IMR-90 (cell line): ENCODE data around the gene RBM39. TPM values are rescaled to one million over a fixed set of nuclear protein-coding genes. Genes with fewer than 3 reads are reported as not detected.

Experiments
- ATAC-seq: fragments of 200-7000 bp; cut with Tn5 transposase; 2 replicates; pipeline ENCODE4 v1.9.1; 2020; ENCODE audit warnings: low read depth, mild to moderate bottlenecking, moderate library complexity
- BruUV-seq: library from RNA; stranded (reverse); fragments of 400-500 nt; replicated peaks from 2 replicates; lab custom pipeline; 2021; lab: Mats Ljungman, UMichigan
- CTCF ChIA-PET: fragments of 300-600 bp; formaldehyde crosslinking; extraction: SDS; loops from one replicate; lab custom pipeline; 2021; ENCODE audit warnings: antibody characterized with exemption; lab: Yijun Ruan, JAX
- POLR2A ChIA-PET: fragments of 300-600 bp; sonication (Branson Sonifier 250); formaldehyde crosslinking; loops from one replicate; lab custom pipeline; 2022; ENCODE audit warnings: antibody characterized with exemption; ENCODE audit not compliant: unreplicated experiment; lab: Charles Lee
- DNase-seq: peaks from one replicate; pipeline ENCODE4 v3.0.0; 2013
- H2AFZ ChIP-seq: replicated peaks from 2 replicates; pipeline ENCODE3; 2013; ENCODE audit warnings: low read length, mild to moderate bottlenecking; ENCODE audit not compliant: poor library complexity
- H2AK5ac ChIP-seq: 2 replicates; pipeline ENCODE4 v1.6.1; 2013; ENCODE audit warnings: low read depth, low read length, inconsistent platforms
- H2AK9ac ChIP-seq: replicated peaks from 2 replicates; pipeline ENCODE3; 2013; ENCODE audit warnings: mild to moderate bottlenecking, low read depth, low read length, moderate library complexity; ENCODE audit not compliant: poor library complexity
- H2BK120ac ChIP-seq: 2 replicates; pipeline ENCODE4 v1.6.1; 2013; ENCODE audit warnings: low read depth, low read length, inconsistent platforms
- H2BK15ac ChIP-seq: 3 replicates; pipeline ENCODE4 v1.6.1; 2013; ENCODE audit warnings: low read depth, low read length, inconsistent platforms
- H2BK20ac ChIP-seq: 2 replicates; pipeline ENCODE4 v1.6.1; 2013; ENCODE audit warnings: low read depth, mild to moderate bottlenecking, inconsistent platforms, low read length, moderate library complexity
- H2BK5ac ChIP-seq: 2 replicates; pipeline ENCODE4 v1.6.1; 2013; ENCODE audit warnings: mild to moderate bottlenecking, low read depth, low read length, inconsistent platforms; ENCODE audit not compliant: poor library complexity, severe bottlenecking
- H3K14ac ChIP-seq: replicated peaks from 2 replicates; pipeline ENCODE4 v1.6.1; 2013; ENCODE audit warnings: low read depth, low read length, inconsistent platforms
- H3K18ac ChIP-seq: 2 replicates; pipeline ENCODE4 v1.6.1; 2013; ENCODE audit warnings: low read depth, low read length, control low read depth
- H3K23ac ChIP-seq: 2 replicates; pipeline ENCODE4 v1.6.1; 2013; ENCODE audit warnings: low read depth, low read length, inconsistent platforms
- H3K27ac ChIP-seq: 2 replicates; pipeline ENCODE4 v1.5.1; 2013; ENCODE audit warnings: mild to moderate bottlenecking, control low read depth, low read length; ENCODE audit not compliant: insufficient read depth
- H3K27me3 ChIP-seq: 2 replicates; pipeline ENCODE4 v1.6.1; 2013; ENCODE audit warnings: low read length; ENCODE audit not compliant: control insufficient read depth, insufficient read depth
- H3K36me3 ChIP-seq: 2 replicates; pipeline ENCODE4 v1.6.1; 2013; ENCODE audit warnings: low read length, mixed read lengths; ENCODE audit not compliant: control insufficient read depth, insufficient read depth
- H3K4ac ChIP-seq: 2 replicates; pipeline ENCODE4 v1.6.1; 2013; ENCODE audit warnings: low read depth, low read length, inconsistent platforms
- H3K4me1 ChIP-seq: 2 replicates; pipeline ENCODE4 v1.6.1; 2013; ENCODE audit warnings: low read length, mixed read lengths; ENCODE audit not compliant: control insufficient read depth, insufficient read depth
- H3K4me2 ChIP-seq: 2 replicates; pipeline ENCODE4 v1.6.1; 2013; ENCODE audit warnings: low read depth, mild to moderate bottlenecking, control low read depth, low read length, moderate library complexity
- H3K4me3 ChIP-seq: 2 replicates; pipeline ENCODE4 v1.5.1; 2013; ENCODE audit warnings: low read depth, mild to moderate bottlenecking, control low read depth, low read length, moderate library complexity; ENCODE audit not compliant: insufficient read depth
- H3K56ac ChIP-seq: 2 replicates; pipeline ENCODE4 v1.6.1; 2013; ENCODE audit warnings: low read length, inconsistent platforms; ENCODE audit not compliant: insufficient read depth; ENCODE audit errors: extremely low read depth
- H3K79me1 ChIP-seq, 2 experiments: 2 replicates each; pipeline ENCODE4 v1.6.1; 2013; ENCODE audit warnings: low read length in 2 of 2, inconsistent platforms in 1 of 2, low read depth in 1 of 2
- H3K9ac ChIP-seq: 2 replicates; pipeline ENCODE4 v1.6.1; 2013; ENCODE audit warnings: low read depth, low read length, control low read depth
- H3K9me1 ChIP-seq: 2 replicates; pipeline ENCODE4 v1.6.1; 2013; ENCODE audit warnings: low read length, inconsistent platforms; ENCODE audit not compliant: insufficient read depth
- H3K9me3 ChIP-seq: 2 replicates; pipeline ENCODE4 v1.6.1; 2013; ENCODE audit warnings: low read length; ENCODE audit not compliant: control insufficient read depth, insufficient read depth
- H4K20me1 ChIP-seq: 2 replicates; pipeline ENCODE4 v1.6.1; 2013; ENCODE audit warnings: low read length, inconsistent platforms; ENCODE audit not compliant: insufficient read depth
- H4K5ac ChIP-seq: 2 replicates; pipeline ENCODE4 v1.6.1; 2013; ENCODE audit warnings: mild to moderate bottlenecking, low read depth, low read length, control low read depth
- H4K8ac ChIP-seq, 2 experiments: 2 replicates each; pipeline ENCODE4 v1.6.1; 2013; ENCODE audit warnings: low read depth in 2 of 2, low read length in 2 of 2, control low read depth in 1 of 2, inconsistent platforms in 1 of 2
- H4K91ac ChIP-seq: 2 replicates; pipeline ENCODE4 v1.6.1; 2013; ENCODE audit warnings: low read depth, low read length, inconsistent platforms; ENCODE audit not compliant: insufficient read depth
- MAZ ChIP-seq: IDR thresholded peaks from 2 replicates; pipeline ENCODE4 v1.6.1; 2012; ENCODE audit warnings: low read depth, mild to moderate bottlenecking, low read length, improper control_type of control experiment, moderate library complexity, borderline replicate concordance
- WGBS, 2 experiments: methylation state at CpG; one replicate each; pipeline versions ENCODE4 v1.1.5 to v1.1.7; 2013; ENCODE audit warnings: missing lambda C conversion rate in 2 of 2; ENCODE audit not compliant: insufficient read length in 1 of 2; ENCODE audit errors: extremely low coverage in 2 of 2; 5-methylcytosine and 5-hydroxymethylcytosine counted together
- dilution Hi-C: fragments of 300-500 bp; cut with HindIII; formaldehyde crosslinking; loops from one replicate; pipeline ENCODE4 v1.14.3; 2018; ENCODE audit warnings: low sequenced_read_pairs; ENCODE audit not compliant: unreplicated experiment
- in situ Hi-C: fragments of 300-500 bp; cut with MboI; formaldehyde crosslinking; loops from 3 replicates; pipeline ENCODE4 v1.14.3; 2019; ENCODE audit warnings: low sequenced_read_pairs, inconsistent platforms, mixed read lengths
- intact Hi-C: fragments of 100-400 bp; cut with micrococcal nuclease; formaldehyde crosslinking; loops from 2 replicates; pipeline ENCODE4 v1.10.0; 2022
- polyA plus RNA-seq, 3 experiments: library from polyadenylated mRNA; depleted of rRNA; stranded (reverse); fragments of >200 nt; gene quantifications; 2 replicates each; pipeline ENCODE4 v1.2.3, GENCODE V29; 2012; ENCODE audit warnings: low replicate concordance in 1 of 3
- total RNA-seq: library from RNA; depleted of rRNA; stranded (reverse); fragments of >200 nt; gene quantifications from 2 replicates; pipeline ENCODE4 v1.2.3, GENCODE V29; 2012

Gene RBM39
- total and polyA plus RNA-seq, 2 of the 4 experiments (the other 2 are of a cell fraction): 106 to 166 TPM

GRCh38 chr20:35665949-35666288 is 76.1 kb downstream of the RBM39 start:
- Histone ChIP-seq H3K18ac (no peak overlapping the region), H3K14ac (no peak overlapping the region), H4K20me1 (peaks cover 35% of the 10 kb centered on the region), H2BK5ac (no peak overlapping the region), H2BK15ac (no peak overlapping the region), H3K56ac (no peak overlapping the region), H2BK20ac (no peak overlapping the region), H2AK5ac (no peak overlapping the region), H4K91ac (no peak overlapping the region), H3K36me3 (peaks cover 17% of the 10 kb centered on the region), H2AFZ (no peak overlapping the region), H3K23ac (no peak overlapping the region), H2AK9ac (no peak overlapping the region), H3K4ac (no peak overlapping the region), H3K4me2 (no peak overlapping the region), H4K8ac (no peak overlapping the region; a peak in 1 of 4 replicates), H3K79me1 (peaks cover 0 to 17% of the 10 kb centered on the region in 2 experiments; a peak in 3 of 4 replicates), H3K27me3 (no peaks in the 10 kb centered on the region), H3K9me1 (peaks cover 11% of the 10 kb centered on the region; the same call in 1 of the 2 replicates), H3K27ac (no peak overlapping the region), H4K5ac (no peak overlapping the region), H3K9ac (no peak overlapping the region), H3K9me3 (no peaks in the 10 kb centered on the region), H3K4me3 (no peak overlapping the region), H3K4me1 (no peaks in the 10 kb centered on the region; the same call in 1 of the 2 replicates), H2BK120ac (no peak overlapping the region)
- DNase-seq: no peak
- dilution Hi-C loops (no loop called here), in situ Hi-C loops (no loop called here), intact Hi-C loops (loop anchor here (2.0 to 10.0 kb wide), 2 partner anchors 77 to 101 kb away; partner anchors contain the start of gene RBM39)
- ChIA-PET CTCF (no interaction called here), POLR2A (no interaction called here)
- ATAC-seq: no peak
- no TSS peak for BruUV-seq
- TF ChIP-seq MAZ: no peak
- WGBS, 2 experiments: 86% methylated on average over 4 of the region's 17 CpGs; no CpG with 5 or more reads in 1 of the 2 experiments
